Activated effector memory CD4-positive, alpha-beta T cell treated with Interleukin-2 at 50 U/mL for 16 hours (primary cell): Measurements from ENCODE around the gene EOLA1.
"Not testable (repeated sequence)": the region's sequence is repeated elsewhere in the genome, so short reads cannot be mapped to it uniquely, and the experiment has no call there.

ENCODE experiments used
- DNase-seq: peaks from one replicate; pipeline ENCODE4 v3.0.0-alpha.2; 2020

EOLA1 gene

DNA sequence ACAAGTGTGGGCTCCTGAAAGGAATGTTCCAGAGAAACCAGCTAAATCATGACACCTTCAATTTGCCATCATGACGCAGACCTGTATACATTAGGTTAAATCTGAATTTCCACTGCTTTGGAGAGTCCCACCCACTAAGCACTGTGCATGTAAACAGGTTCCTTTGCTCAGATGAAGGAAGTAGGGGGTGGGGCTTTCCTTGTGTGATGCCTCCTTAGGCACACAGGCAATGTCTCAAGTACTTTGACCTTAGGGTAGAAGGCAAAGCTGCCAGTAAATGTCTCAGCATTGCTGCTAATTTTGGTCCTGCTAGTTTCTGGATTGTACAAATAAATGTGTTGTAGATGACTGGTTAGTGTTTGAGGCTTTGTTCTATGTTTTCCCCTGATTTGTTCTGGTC, 6.2 kb downstream of the EOLA1 start:
- DNase-seq: not testable (repeated sequence)

DNA sequence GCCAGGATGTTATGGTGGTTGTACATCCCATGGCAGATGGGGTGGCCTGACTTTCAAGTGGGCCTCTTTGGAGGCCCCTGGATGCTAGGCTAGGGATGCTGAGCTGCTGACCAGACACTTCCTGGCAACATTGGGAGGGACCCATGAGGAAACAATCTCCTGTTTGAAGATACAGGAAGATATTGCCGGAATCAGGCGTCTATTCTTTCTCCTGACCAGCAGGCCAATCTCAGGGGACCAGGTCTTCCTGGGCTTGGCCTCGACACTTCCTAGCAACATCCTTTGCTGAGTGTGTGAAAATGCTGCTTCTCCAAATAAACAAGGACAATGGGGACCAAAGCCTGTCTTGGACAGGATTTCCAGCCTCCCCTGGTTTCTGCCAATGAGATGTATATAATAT, 7.0 kb downstream of the EOLA1 start:
- DNase-seq: not testable (repeated sequence)

DNA sequence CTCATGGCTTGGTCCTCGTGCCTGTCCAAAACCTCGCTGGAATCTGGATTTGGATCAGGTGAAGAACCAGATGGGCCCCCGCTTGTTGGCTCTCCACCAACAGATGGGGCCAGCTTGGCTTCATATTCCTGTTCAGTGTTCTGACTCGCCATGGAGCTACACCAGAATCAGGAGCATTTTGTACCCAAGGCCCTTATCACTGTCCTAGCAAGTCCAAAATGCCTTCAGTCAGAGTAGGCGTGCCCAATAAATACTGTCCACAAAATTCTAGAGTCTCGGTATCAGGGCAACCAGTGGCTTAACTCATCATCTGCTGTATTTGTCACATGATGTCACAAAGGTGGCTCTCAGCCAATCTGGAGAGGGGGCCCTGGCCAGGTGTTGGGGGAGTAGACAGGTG, 8.9 kb downstream of the EOLA1 start, which contains the start of gene HSFX3:
Gene HSFX3 (minus strand): TSS at position 224 of the 400 bp plus-strand sequence. CDS start 72 bp downstream, at position 152.
- DNase-seq: not testable (repeated sequence)

DNA sequence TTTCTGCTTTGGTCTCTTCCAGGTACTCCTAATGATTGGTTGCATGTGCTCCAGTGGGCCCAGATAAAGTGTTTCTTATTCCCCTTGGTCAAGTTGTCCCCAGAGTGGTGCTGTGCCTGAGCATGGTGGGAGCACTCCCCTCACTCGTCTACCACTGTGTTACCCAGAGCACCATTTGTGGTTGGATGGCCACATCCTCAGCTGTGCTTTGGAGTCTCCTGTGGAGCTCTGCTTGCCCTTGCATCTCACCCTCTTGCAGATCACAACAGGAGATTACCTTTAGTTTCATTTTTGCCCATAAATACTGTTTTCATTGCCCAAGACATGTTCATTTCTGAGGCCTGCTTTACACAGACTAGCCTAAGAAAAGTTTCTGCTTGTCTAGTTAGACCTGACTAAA, 9.6 kb downstream of the EOLA1 start:
- not testable (repeated sequence) for DNase-seq

DNA sequence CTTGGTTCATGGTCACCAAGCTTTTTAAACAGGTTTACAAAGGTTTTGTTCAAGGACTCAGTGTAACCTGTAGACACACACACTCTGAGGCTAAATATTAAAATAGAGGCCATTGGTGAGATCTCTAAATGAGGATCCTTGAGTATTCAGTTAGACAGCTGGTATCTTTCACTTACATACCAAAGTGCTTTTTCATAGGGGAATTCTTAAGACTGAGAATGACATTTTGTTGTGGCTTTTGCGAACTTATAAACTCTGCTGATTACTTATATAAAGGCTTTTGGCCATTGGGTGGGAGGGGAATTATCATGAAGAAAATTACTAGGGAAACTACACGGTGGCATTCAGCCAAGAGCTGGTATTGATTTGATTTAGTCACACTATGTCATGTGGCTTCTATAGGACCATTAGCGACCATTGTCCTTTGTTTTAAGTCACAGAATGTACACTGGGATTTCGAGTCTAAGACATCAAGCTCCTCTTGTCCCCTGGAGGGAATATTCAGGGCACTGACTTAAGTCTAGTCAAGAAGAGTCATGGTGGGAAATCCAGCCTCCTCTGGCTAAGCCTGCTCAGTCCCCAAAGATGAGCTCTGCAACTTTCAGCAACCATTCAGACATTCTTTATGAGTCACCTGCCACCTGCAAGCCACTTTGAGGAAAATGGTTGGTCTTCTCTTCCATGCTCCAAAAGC, 10.6 kb downstream of the EOLA1 start:
- not testable (repeated sequence) for DNase-seq

DNA sequence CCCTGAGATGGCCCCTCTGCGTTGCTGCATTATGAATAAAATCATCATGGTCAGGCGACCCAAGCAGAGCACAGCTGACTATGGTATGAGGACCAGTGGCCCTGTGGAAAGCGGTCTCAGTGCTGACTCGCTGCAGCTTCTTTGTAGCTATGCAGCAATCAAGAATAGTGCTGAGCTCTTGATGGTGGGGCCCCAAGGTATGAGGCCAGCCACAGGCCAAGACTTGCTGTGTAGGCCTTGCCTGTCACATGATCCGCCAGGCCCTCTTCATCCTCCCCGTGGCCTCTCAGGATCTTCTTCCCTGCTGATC, 11.1 kb downstream of the EOLA1 start:
- not testable (repeated sequence) for DNase-seq

DNA sequence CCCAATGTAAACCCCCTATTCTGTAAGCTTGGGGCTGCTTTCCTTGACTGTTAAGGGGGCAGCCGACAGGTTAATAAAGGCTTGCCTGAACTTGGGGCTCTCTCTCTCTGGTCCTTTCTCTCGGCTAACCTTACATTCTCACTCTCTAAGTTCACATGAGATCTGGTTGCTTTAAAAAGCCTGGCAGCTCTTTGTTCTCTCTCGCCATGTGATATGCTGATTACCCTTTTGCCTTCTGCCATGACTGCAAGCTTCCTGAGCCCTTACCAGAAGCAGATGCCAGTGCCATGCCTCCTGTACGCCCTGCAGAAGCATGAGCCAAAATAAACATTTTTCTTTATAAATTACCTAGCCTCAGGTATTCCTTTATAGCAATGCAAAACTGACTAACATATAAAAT, 14.4 kb downstream of the EOLA1 start:
- not testable (repeated sequence) for DNase-seq

DNA sequence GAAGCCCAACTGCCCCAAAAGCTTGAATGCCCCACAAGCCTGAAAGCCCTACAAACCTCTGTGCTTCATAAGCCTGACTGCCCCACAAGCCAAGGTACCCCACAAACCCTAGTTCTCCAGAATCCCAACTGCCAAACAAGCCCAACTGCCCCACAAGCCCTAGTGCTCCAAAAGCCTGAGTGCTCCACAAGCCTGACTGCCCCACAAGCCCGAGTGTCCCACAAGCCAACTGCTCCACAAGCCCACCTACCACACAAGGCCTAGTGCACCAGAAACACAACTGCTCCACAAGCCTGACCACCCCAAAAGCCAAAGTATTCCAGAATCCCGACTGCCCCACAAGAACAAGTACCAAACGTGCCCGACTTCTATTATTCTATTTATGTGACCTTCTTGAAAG, 22.5 kb downstream of the EOLA1 start:
- DNase-seq: no peak

DNA sequence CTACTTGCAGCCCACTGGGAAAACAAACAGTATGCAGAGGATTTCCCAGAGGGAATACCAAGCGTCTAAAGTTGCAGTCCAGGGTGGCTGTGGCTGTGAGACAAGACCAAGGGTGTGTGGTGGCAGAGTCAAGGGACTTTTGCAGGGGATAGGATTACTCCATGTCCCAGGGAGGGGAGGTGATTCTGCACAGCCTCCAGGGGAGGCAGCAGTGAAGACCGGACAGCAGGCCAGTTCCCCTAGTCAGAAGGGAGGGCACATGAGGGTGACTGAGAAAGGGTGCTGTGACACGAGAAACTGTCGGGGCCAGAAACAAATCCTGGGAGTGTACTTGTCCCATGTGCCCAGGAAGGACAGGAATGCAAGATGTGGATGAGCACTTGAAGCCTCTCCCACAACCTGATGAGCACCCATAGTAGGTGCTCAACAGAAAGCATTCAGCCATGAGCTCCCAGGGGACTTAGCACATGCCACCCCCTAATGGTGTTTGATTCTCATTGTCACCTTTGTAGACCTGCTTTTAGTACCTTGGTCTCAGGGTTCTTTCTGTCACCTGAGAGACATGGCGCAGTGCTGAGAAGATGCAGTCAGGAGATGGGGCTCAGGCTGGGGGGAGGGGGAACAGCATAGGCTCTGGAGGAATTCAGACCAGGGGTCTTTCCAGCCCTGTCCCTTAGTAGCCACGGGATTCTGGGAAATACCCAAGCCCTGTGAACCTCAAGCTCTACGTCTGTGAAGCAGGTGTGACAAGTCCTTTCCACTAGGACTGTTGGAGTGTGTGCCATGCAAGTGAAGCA, 27.0 kb downstream of the EOLA1 start:
- no peak for DNase-seq

DNA sequence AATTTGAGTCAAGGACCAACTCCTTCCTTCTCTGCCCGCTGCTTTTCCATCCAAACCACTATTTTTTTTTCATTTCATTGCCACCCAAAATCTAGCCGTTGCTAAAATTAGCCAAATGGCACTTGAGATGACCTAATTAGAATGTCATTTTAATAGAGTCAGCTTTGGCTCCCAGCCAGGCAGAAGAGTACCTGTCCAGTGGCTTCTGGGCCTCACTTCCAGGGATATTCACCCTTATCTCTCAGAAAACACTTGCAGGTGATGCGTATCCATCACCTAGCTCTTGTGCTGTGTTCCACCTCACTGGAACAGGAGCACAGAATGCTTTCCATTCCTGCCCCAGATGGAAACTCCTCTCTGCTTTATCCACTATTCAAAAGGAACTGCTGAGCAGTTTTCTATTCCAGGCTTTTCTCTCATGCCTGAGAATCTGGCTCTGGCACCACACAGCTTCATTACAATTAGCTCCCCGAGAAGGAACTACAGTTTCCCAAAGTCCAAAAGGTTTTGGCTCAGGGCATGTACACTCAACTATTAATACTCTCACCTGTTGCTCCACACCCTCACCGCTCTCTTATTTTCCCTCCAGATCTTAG, 28.0 kb downstream of the EOLA1 start:
- DNase-seq: no peak

DNA sequence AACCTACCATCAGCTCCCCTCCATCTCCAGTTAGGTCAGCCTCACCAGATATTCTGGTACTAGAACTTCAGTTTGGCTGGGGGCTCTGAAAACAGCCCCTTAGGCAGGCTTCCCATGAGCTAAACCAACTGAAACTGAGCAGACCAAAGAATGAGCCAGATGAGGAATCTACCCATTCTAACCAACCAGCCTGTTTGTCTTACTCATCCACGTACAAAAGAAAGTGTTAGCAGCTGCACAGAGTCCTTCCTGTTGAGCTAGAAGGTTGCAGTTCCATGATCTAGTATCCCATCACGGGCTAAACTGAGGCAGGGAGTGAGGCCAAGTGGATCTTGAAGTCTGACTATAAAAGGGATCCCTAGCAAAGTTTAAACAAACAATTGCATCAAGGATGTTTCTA, 29.0 kb downstream of the EOLA1 start:
- DNase-seq: no peak

DNA sequence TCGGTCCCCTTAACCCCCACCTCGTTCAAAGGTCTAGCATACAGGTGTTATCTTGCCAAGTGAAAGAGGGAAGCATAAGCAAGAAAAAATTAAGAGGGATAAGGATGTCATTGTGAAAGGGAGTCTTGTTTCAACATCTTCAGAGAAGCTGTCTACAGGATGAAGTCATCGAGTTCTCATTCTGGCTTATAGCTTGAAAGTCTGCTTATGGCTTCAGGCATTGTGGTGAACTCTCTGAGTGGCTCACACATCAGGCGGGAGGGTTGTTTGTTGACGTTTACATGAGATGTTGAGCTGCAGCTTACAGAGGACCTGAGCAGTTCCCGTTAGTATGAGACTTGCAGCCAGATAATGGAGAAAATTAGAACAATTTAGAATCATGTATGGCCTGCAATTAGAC, 29.9 kb downstream of the EOLA1 start:
- DNase-seq: no peak

DNA sequence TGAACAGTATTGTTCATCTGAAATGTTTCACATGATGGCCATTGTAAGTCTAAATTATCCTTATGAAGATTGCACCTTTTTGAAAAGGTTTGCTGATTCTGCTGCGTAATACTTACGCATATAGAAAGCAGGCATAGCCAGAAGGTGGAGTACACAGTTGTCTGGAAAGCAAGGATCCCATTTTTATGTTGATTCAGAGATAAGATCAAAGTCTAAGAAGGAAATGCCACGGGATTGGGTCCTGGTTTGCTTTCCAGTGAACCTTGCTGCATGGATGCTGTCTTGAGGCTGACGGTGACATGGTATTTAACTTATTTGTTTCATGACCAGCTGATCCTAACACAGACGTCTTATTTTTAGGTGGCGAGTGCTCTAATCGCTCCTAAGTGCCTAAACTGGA, 31.0 kb downstream of the EOLA1 start:
- no peak for DNase-seq

DNA sequence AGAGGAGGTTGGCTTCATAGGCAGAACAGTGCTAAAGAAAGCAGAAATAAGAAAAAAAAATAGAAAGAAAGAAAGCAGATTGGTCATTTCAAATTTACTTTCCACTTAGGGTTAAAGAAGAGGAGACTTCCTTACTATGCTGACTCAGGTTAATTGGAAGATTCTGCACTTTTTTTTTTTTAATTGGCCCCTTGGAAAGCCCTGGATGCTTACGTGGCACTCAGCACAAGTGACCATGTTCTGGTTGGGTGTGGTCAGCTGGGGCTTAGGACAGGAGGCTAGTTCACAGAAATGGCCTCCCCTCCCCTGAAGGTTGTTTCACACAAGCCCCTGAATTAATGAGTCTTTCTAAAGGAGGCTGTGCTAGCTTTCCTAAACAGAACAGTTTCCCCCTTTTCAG, 31.9 kb downstream of the EOLA1 start:
- no peak for DNase-seq

DNA sequence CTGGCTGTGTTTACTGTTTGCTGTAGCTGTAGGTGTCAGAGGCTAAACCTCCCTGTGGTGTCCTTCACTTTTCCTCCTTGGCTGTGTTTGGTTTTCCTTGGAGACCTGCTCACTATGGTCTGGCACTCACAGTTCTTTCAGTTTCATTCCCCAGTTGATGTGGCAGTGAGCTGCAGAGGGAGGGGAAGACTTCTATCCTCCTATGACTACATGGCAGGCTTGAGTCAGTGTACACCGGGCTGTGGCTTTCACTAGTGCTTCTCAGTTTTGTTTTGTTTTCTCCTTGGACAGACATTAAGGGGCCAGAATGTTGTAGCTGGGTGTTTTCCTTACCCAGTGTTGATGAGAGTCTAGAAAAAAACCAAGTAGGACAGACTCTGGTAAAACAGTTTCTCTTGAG, 32.6 kb downstream of the EOLA1 start:
- DNase-seq: not testable (repeated sequence)

DNA sequence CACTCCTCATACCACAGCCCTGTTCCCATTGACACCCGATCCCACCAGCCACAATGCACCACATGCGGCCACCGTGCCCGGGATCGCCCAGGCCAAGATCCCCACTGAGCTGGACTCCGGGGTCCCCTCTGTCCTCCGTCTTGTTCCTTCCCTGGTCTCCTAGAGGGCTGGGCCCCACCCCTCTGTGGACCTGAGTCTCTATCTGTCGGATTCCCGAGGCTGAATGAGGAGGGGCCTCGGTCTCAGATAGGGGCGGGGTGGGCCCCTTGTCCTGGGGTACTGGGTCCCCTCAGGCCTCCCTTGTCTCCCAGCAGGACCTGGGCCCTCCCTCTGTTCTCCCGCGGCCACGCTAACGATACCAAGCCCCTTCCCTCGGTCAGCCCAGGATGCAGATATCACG, 44.8 kb downstream of the EOLA1 start:
- not testable (repeated sequence) for DNase-seq

DNA sequence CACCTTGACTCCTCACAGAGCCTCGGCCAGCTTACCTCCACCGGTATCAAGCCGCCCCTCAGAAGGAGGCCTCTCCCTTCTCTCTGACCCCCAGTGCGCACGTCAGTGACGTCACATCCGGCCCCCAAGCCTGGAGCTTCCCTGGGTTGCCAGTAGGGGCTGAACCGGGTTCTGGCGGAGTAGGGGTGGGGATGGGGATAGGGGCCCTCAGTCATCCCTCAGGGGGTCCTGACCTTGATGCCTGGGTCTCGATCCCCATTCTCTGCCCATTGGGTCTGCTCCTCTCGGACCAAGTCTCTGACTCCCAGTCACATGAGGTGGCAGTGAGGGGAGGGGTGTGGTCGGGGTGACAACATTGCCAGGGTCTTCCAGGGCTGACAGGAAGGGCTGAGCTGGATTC, 46.5 kb downstream of the EOLA1 start, which contains the start of gene MAGEA9B:
Gene MAGEA9B (minus strand): TSS at position 101 of the 400 bp plus-strand sequence. CDS start 4,280 bp downstream, outside the sequence.
- DNase-seq: not testable (repeated sequence)

DNA sequence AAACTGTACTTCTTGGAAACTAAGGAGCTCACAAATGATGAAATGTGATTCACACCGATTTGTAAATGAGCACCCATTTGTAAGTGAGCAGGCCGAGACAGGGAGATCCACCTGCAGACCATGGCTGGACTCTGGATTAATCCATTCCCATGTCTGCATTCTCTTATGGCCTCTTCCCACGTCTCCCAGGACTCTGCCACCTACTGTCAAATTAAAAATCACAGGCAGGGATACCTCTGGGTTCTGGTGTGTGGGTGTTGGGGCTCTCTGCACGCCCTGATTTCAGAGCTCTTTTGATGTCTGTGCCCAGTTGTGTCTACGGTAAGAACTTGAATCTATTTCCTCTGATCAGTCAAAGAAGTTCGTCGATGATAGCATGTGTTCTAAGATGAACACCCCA, 50.2 kb downstream of the EOLA1 start:
- not testable (repeated sequence) for DNase-seq

DNA sequence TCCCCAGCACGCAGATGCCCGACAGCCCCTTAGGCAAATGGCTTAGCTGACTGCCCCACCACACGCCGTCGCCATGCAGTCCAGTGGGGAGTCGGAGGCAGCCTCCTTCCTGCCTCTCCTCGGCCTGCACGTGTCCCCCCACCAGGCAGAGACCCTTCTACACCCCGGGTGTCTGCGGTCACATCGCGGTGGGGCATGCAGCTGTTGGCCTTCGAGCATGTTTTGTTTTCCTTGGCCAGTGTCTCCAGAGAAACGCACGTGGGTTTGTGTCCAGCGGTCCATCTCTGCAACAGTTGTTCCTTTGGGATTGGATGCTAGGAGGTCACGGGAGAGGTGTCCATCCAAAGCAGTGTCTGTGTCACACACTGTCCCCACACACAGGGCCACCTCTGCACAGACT, 54.4 kb downstream of the EOLA1 start, which contains the start of gene HSFX2:
Gene HSFX2 (minus strand): TSS at position 101 of the 400 bp plus-strand sequence. CDS start 614 bp downstream, outside the sequence.
- DNase-seq: not testable (repeated sequence)

DNA sequence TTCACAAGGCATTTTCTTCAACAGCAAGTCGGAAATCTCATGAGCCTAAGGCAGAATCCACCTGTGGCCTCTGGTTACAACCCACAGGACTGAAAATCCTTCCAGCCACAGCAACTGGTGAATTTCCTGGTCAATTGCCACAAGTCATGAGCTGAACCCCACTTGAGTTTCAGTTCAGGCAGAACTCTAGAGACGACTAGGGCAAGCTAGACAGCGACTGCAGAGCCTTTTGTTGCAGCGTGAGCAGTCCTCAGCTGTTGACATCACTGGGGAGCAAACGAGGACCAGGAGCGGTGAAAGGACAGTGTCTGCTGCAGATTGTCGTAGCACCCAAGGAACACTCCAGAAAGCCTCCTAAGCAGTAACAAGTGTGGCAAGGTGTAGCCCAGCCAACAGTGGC, 55.1 kb downstream of the EOLA1 start:
- DNase-seq: not testable (repeated sequence)
